DMS153 treated with DMSO at 0.1 percent for 48 hours (cell line): Measurements from ENCODE around the gene PRKACB.

Source experiments
- DNase-seq: peaks from one replicate; lab custom pipeline; 2025; ENCODE audit not compliant: unreplicated experiment; lab: John Stamatoyannopoulos, UW

The PRKACB gene

DNA sequence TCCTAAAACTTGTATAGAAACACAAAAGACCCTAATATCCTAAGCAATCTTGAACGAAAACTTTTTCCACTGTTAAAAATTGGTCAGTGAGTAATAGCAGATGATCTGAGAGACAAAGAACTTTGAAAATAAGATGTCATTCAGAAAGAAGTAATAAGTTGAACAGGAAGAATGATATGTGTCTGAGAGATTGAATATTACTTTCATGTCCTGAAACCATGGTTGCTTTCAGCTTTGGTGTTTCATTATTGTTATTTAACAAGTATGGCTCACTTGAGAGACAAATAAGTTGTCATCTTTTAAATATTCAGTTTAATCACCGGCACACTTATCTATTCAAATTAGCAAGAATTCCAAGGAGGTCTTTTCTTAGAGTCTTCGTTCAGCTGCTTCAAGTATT lies 11.4 kb downstream of the PRKACB start:
- no peak for DNase-seq

DNA sequence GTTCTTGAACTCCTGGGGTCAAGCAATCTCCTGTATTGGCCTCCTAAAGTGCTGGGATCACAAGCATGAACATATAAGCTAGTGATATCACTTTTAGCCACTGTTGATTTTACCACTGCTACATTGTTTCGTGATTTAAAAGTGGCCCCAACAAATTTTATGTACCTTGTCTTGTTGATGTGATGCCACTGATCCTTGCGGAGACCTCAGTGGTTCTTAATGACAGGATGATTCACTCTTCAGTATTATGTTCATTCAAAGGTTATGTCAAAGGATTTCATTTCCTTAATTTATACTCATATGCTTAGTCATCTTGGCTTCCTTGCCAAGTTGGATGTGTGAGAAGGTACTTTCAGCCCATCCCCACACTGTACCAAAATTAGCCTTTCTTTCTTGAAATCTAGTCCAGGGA lies 12.1 kb downstream of the PRKACB start:
- no peak for DNase-seq

DNA sequence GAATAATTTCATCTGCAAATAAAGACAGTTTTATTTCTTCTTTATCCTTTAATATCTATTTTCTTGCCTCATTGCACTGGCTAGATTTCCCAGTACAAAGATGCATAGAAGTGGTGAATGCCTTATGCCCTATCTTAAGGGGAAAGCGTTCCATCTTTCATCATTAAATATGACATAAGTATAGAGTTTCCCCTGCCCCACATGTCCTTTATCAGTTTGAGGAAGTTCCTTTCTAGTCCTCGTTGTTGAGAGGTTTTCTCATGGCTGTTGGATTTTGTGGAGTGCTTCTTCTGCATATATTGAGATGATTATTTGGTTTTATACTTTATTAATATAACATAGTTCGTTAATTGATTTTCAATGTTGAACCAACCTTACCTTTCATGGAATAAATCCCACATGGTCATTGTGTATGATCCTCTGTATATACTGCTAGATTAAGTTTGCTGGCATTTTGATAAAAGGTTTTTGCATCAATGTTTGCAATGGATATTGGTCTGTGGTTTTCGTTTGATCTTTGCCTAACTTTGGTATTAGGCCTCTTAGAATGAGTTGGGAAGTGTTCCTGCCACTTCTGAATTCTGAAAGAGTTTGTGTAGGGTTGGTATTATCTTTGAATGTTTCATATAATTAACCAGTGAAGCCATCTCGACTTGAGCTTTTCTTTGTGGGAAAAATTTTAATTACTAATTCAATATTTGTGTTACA lies 15.6 kb downstream of the PRKACB start:
- no peak for DNase-seq

DNA sequence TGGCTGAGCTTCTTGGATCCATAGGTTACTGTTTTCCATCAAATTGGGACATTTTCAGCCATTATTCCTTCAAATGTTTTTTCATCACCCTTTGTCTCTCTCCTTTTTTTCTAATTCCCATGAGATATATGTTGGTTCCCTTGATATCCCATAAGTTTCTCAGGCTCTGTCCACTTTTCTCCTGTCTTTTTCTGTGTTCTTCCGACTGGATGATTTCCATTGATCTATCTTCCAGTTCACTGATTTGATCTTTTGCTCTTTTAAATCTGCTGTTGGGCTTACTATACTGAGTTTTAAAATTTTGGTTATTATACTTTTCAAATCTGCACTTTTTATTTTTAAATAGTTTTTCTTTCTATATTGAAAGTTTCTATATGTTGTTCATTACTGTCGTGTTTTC lies 18.2 kb downstream of the PRKACB start:
- no peak for DNase-seq

DNA sequence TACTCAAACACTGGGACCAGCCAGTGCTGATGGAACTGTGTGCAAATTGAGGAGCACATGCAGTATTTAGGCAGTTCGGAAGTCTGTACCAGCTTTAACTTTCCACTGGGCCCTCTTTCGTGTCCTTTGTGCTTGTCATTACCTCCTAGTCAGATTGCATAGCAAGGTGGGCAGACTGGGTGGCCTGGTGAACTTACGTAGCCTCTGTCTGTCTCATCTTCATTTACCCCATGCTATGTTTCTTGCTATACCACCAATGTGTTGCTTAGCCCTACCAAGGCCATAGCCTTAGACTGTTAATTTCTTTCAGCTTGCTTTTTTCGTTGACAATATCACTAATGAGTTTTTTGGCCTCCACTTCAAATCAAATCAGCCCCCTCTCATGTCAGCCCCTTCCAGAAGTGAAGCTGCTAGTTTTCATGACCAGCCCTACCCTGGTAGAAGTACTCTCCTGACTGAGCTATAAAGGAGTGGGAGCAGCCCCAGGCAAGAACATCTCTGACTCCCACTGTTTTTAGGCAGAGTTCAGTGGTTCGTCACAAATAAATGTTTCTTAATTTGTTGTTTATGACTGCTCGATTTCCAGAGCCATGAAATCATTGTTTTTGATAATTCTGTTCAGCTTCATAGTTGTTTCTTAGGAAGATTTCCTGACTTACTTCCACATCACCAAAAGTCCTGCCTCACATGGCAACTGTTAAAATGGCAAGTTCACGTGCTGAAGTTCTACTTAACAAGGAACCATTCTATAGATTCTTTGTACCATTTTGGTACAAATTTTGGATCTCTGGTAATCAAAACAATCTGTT lies 19.3 kb downstream of the PRKACB start:
- no peak for DNase-seq

DNA sequence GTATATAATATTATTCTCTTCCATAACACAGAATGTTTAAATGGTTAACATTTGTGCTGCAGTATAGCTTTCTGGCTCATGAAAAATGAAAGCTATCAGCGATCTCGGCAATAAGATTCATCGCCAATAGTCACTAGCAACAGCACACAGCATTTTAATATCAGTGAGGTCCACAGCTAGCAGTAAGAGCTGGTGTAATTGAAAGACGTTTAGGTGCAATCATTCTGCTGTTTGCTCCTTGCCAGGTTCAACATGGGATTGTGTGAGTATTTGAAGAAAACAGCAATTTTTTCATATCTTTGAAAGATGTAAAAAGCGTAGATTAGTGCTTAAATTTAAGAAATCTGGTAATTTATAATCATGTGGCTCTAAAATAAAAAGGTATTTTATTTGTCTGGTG lies 20.1 kb downstream of the PRKACB start:
- no peak for DNase-seq

DNA sequence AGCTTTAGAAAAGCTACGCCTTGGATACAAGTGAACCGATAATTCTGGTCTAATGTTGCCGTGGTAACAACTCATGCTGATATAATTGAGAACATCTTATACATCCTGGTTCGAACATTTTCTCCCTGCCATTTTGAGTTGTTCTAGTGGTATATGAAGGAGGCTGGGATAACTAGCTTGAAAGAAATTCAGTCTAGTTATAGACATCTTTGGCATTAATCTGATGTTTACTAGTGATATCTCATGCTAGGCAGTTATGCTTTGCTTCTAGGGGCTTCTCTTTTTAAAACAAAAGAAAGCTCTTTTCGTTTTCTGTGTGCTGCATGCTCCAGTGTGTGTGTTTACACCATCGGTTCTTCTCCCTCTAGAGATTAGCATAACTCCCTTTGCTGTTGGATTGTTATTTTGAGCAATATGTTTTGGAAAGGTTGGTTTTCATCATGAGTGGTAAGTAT lies 20.5 kb downstream of the PRKACB start:
- DNase-seq = no peak

DNA sequence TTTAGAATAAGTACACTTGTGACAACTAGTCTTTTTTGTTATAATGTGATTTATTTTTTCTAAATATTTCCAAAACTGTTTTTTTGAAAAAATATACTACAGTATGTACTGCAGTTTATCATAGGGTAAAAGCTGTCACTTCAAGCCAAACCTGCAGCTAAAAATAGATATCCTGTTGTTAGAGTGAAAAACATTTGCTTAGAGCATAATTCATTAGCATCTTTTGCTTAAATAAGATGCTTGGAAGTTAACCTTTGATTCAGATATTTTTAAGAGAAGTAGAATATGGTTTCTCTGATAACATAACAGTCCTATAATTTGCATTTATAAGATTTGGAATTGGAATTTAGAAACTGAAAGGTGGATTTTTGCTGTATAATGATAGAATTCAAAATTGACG lies 21.5 kb downstream of the PRKACB start:
- no peak for DNase-seq

DNA sequence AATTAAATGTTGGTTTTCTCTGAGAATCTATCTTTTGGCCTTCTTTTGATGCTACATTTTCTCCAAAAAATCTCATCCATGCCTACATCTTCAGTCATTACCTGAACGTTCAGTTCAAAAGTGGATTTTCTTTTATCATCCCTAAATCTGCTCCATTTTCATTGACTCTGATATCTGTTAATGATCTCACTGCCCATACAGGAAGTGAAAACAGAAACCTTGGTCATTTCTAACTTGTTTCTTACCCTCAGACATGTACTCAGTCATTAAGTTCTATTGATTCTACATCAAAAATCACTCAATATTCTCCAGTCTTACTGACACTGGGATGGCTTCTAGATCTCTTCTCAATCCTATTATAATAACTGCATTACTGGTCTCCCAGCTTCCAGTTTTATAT lies 22.7 kb downstream of the PRKACB start:
- DNase-seq = no peak

DNA sequence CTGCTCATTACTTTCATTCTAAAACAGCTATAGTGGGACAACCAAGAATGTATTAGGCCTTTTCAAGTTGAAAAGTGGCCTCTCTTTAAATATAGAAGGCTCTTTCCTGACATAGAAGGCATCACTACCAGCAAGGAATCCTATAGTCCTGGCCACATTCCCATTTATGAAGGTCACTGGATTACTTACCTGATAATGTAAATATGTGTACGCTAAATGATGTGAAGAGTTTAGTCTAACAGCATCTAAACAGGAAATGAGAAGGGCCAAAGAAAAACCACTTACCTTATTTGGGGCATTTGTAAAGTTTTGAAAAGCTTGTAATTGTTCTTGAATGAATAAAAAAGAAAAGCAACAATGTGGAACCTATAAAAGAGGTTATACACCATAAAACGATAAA lies 24.7 kb downstream of the PRKACB start:
- DNase-seq = no peak

DNA sequence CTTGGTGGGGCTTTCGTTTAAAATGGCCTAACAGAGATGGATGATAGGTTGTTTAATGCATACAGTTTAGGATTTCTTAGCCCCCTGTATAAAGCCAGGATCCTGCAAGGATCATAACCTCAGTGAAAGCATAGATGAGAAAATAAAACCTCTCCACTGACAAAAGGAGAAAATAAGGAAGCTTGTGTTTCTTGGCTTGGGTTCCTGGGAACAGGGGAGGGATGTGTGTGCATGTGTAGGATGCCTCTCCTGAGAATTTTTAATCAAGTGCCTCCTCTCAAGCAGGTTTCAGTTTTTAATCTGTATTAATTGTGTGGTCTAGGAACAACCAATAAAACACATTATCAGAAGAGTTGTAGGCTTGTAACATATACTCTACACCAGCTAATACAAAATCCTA lies 26.1 kb downstream of the PRKACB start:
- DNase-seq = no peak

DNA sequence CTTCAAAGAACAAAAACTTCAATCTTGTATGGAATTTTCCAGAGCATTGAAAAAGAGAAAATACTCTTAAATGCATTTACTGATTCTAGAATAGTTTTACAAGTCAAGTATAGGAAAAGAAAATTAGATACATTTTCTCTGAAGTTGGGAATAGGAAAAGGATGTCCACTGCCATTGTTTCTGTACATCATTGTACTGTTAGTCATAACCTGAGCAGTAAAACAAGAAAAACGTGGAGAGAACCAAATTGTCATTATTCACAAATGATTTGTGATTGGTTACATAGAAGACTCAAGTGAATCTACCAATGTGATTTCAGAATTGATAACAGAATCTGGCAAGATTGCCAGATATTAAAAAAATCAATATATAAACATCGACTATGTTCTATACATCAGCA lies 27.4 kb downstream of the PRKACB start:
- no peak for DNase-seq

DNA sequence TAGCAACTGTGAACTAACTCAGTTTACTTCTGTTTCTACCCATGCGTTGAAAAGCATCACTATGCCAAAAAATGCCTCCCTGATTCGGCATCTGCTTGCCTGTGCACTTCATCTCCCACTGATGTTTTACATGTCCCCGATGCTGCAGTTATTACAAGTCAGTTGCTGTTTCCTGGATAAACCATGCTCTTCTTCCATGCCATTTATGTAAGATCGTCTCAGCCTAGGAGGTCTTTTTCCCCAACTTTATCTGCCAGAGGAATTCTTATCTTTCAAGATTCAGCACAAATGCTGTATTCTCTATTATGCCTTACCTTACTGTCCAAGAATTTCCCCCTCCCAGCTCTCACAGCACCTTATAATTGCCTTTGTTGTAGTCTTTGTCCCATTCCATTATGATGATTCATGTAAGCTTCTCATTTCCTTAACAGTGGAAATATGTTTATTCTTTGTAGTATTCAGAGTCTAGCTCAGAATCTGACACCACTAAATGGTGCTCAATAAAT lies 30.0 kb downstream of the PRKACB start:
- no peak for DNase-seq

DNA sequence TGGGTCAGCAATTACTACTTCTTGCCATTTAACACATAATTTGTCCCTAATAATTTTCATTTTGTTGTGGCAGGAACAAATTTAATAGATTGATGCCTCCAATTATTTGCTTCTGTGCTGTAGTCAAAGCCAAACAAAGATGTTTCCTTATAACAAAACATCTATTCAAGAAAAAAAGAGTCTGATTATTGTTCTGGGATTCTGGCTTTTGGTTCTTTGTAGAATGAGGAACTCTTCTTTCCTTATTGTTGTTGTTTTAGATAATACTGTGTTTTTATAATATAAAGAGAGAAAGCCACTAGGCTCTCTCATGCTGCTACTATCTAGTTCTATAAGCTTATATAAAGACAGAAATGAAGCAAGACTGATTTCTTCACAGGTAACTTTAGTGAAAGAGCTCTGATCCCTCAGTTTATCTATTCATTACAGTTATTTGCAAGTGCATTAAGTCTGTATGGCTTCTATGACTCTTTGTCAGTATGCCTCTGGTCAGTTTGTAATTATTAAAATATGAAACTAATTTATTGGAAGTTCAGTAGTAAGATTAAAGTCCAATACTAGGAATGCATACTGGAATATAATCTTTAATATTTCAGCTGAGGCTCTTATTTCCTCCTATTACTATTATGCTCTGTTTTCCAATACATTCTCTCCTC lies 37.4 kb downstream of the PRKACB start:
- no peak for DNase-seq

DNA sequence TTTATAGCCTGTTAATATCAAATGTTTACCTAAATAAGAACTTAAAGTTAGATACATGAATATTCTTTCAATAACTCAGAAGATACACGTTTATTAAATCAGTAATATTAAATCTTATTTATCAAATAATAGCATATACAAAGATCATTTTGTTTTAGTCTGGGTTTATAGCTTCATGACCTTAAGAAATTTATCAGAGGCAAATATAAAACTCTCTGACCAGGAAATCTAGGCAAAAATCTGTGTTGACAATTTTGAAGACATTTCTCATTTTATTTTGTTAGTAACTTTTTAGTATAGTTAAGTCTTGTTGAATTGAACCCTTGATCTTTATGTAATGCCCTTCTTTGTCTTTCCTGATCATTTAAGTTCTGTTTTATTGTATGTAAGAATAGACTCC lies 46.4 kb downstream of the PRKACB start:
- no peak for DNase-seq

DNA sequence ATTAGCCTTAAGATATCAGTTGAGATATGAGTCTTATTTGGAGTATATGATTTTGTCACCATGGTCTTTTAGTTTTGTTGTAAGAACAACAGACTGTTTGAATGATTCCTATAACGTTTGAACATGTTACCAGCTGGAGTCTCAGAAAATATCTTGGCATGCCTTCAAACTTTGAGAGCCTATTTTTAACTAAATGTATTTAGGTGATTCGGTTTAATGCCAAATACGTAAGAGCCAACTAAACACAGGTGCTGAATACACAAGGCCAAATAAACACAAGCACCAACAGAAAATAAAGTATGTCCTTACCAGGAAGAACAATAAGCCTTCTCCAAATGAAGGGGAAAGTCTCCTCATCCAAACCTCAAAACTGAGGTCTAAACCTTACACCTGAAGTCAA lies 48.6 kb downstream of the PRKACB start:
- no peak for DNase-seq

DNA sequence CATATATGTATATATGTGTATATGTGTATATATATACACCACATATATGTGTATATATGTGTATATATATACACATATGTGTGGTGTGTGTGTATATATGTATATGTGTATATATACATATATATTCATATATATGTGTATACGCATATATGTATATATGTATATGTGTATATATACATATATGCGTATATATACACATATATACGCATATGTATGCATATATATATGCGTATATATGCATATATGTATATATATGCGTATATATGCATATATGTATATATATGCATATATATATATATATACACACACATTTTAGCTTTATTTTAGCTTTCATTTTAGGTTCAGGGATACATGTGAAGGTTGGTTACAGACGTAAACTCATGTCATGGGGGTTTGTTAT lies 54.8 kb downstream of the PRKACB start:
- no peak for DNase-seq

DNA sequence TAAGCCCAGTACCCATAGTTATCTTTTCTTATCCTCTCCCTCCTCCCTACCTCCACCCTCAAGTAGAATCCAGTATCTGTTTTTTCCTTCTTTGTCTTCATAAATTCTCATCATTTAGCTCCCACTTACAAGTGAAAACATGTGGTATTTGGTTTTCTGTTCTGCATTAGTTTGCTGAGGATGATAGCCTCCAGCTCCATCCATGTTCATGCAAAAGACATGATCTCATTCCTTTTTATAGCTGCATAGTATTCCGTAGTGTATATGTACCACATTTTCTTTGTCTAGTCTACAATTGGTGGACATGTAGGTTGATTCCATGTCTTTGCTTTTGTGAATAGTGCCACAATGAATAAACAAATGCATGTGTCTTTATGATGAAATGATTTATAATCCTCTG lies 55.2 kb downstream of the PRKACB start:
- DNase-seq = no peak

DNA sequence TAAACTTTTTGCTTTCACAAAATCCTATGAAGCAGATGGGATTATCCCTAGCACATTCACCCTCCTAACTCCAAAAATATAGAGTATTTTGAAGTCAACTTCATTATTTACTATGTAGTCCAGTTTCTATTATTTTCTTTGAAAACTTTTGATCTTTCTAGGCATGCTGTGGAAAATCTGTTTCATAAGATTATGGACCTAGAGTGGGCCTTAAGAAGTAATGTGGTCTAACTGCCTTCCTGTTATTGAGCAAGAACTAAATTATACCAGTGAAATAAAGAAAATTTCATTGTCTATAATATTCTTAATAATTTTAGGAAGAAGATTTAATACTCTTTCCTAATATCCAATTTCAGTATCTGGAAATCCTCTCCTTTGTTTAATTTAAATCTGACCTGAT lies 58.1 kb downstream of the PRKACB start:
- DNase-seq = no peak

DNA sequence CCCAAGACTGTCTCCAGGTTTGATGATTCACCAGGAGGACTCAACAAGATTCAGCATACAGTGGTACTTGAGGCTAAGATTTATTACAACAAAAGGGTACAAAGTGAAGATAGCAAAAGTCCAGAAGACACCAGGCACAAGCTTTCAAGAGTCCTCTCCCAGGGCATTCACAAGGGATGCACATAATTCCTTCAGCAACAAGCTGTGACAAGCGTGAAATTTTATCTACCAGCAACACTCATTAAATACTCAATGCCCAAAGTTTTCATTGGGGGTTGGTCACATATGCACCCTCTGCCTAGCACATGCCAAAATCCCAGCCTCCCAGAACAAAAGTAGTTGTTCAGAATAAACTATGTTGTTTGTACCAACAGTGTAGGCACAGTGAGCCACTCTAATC lies 62.3 kb downstream of the PRKACB start:
- DNase-seq = no peak

DNA sequence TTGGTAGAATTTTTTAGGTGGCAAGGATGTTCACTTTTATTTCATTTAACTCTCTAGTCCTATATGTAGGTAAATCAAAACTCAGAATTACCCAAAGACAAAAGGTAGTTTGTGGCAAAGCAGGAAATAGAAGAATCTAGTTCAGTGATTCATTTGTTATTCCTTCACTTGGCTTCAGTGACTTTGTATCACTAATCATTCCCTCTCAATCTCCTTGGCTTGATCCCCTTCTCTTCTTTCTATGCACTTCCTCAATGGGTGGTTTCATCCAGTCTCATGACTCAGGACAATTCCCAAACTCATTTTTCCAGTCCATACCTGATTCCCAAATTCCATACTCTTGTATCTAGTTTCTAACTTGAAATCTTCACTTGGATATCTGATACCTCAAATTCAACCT lies 64.9 kb downstream of the PRKACB start:
- no peak for DNase-seq
